Ishikawa (cell line): ENCODE results near the gene TH.

Experiments used
- CREB1 ChIP-seq: IDR thresholded peaks from 2 replicates; pipeline ENCODE4 v1.6.1; 2012; ENCODE audit warnings: low read depth
- EP300 ChIP-seq: IDR thresholded peaks from 2 replicates; pipeline ENCODE4 v1.6.1; 2012; ENCODE audit warnings: borderline replicate concordance
- FOXM1 ChIP-seq: IDR thresholded peaks from 2 replicates; pipeline ENCODE4 v1.6.1; 2012; ENCODE audit warnings: low read depth, borderline replicate concordance
- MAX ChIP-seq: IDR thresholded peaks from 2 replicates; pipeline ENCODE4 v1.6.1; 2012
- RAD21 ChIP-seq: IDR thresholded peaks from 2 replicates; pipeline ENCODE4 v1.6.1; 2012; ENCODE audit warnings: low read depth
- TAF1 ChIP-seq: IDR thresholded peaks from 2 replicates; pipeline ENCODE4 v1.6.1; 2012; ENCODE audit warnings: low read depth, mild to moderate bottlenecking
- USF1 ChIP-seq: IDR thresholded peaks from 2 replicates; pipeline ENCODE4 v1.6.1; 2012

- no peak for TF ChIP-seq USF1
- TF ChIP-seq MAX: no peak
- no peak for TF ChIP-seq TAF1
- TF ChIP-seq CREB1: no peak
- TF ChIP-seq RAD21: no peak
- no peak for TF ChIP-seq EP300
- TF ChIP-seq FOXM1: no peak
These were observed 2.1 kb upstream of the TH start for GRCh38 chr11:2173761-2174160.
